DND-41 (cell line): ENCODE data around the gene RAB8B.
"Not testable (repeated sequence)": the region's sequence is repeated elsewhere in the genome, so short reads cannot be mapped to it uniquely, and the experiment has no call there.

Experiments
- ATAC-seq: fragments of 200-7000 bp; cut with Tn5 transposase; 3 replicates; pipeline ENCODE4 v1.9.1; 2021; ENCODE audit warnings: low read depth; ENCODE audit not compliant: insufficient read depth
- DNase-seq: peaks from one replicate; pipeline ENCODE4 v3.0.0-alpha.2; 2020
- H2AFZ ChIP-seq: 2 replicates; pipeline ENCODE4 v1.6.0; 2012; ENCODE audit warnings: low read depth, low read length
- H3K27ac ChIP-seq: 2 replicates; pipeline ENCODE4 v1.5.1; 2012; ENCODE audit warnings: low read length, inconsistent platforms
- H3K27me3 ChIP-seq: fragments of 200-600 bp; sonication (generic); 2 replicates; pipeline ENCODE4 v1.6.0; 2012; ENCODE audit warnings: low read length, mild to moderate bottlenecking, inconsistent platforms; ENCODE audit not compliant: insufficient read depth, poor library complexity
- H3K36me3 ChIP-seq: 2 replicates; pipeline ENCODE4 v1.5.1; 2012; ENCODE audit warnings: low read length, inconsistent platforms; ENCODE audit not compliant: insufficient read depth
- H3K4me1 ChIP-seq: 2 replicates; pipeline ENCODE4 v1.5.1; 2012; ENCODE audit warnings: mild to moderate bottlenecking, low read length; ENCODE audit not compliant: insufficient read depth
- H3K4me2 ChIP-seq: 2 replicates; pipeline ENCODE4 v1.6.0; 2012; ENCODE audit warnings: mild to moderate bottlenecking, moderate library complexity, low read length, inconsistent platforms; ENCODE audit not compliant: insufficient read depth
- H3K4me3 ChIP-seq, 2 experiments: fragments of 200-600 bp in 1 of 2; shearing (Covaris generic) in 1 of 2; 2 replicates each; pipeline ENCODE4 v1.5.1; 2012 to 2016; ENCODE audit warnings: inconsistent platforms in 2 of 2, low read length in 2 of 2, mild to moderate bottlenecking in 2 of 2, low read depth in 1 of 2, moderate library complexity in 1 of 2
- H3K79me2 ChIP-seq: 2 replicates; pipeline ENCODE4 v1.6.0; 2012; ENCODE audit warnings: low read length, inconsistent platforms; ENCODE audit not compliant: insufficient read depth
- H3K9ac ChIP-seq: 2 replicates; pipeline ENCODE4 v1.6.0; 2012; ENCODE audit warnings: low read depth, mild to moderate bottlenecking, inconsistent platforms, low read length, moderate library complexity
- H3K9me3 ChIP-seq: 2 replicates; pipeline ENCODE4 v1.5.1; 2012; ENCODE audit warnings: low read length, moderate library complexity, mild to moderate bottlenecking, inconsistent platforms; ENCODE audit not compliant: insufficient read depth, severe bottlenecking
- H4K20me1 ChIP-seq: 2 replicates; pipeline ENCODE4 v1.6.0; 2012; ENCODE audit warnings: low read length; ENCODE audit not compliant: insufficient read depth
- CTCF ChIP-seq: IDR thresholded peaks from 2 replicates; pipeline ENCODE4 v1.5.1; 2012; ENCODE audit warnings: borderline replicate concordance, low read length, moderate library complexity, mild to moderate bottlenecking; ENCODE audit not compliant: poor library complexity, severe bottlenecking; ENCODE audit errors: extremely low read depth
- EZH2 ChIP-seq: IDR thresholded peaks from 3 replicates; pipeline ENCODE4 v1.6.1; 2012; ENCODE audit warnings: borderline replicate concordance, low read depth, mild to moderate bottlenecking, moderate library complexity, low read length, inconsistent platforms; ENCODE audit not compliant: severe bottlenecking

Gene RAB8B

GRCh38 chr15:63236272-63236671, 46.9 kb downstream of the RAB8B start:
- Histone ChIP-seq H3K4me2 (no peak overlapping the region), H3K9me3 (no peaks in the 10 kb centered on the region), H3K27ac (no peak overlapping the region), H2AFZ (no peak overlapping the region), H3K36me3 (no peaks in the 10 kb centered on the region), H4K20me1 (peaks cover 9% of the 10 kb centered on the region; the same call in 1 of the 2 replicates), H3K9ac (no peak overlapping the region), H3K27me3 (no peaks in the 10 kb centered on the region), H3K4me1 (peaks cover 19% of the 10 kb centered on the region), H3K4me3 (no peak overlapping the region), H3K79me2 (peaks cover 70% of the 10 kb centered on the region)
- no peak for TF ChIP-seq EZH2
- ATAC-seq: no peak
- no peak for DNase-seq

GRCh38 chr15:63237086-63237485, 47.7 kb downstream of the RAB8B start:
- H3K4me2 ChIP-seq: not testable (repeated sequence)
- H3K79me2 ChIP-seq: peaks cover 75% of the 10 kb centered on the region

GRCh38 chr15:63238171-63238570, 48.8 kb downstream of the RAB8B start:
- Histone ChIP-seq H3K27ac (no peak overlapping the region), H3K36me3 (no peaks in the 10 kb centered on the region), H3K79me2 (peaks cover 70% of the 10 kb centered on the region), H3K4me3 (no peak overlapping the region), H3K27me3 (no peaks in the 10 kb centered on the region), H3K4me2 (no peak overlapping the region), H2AFZ (no peak overlapping the region), H3K9me3 (no peaks in the 10 kb centered on the region), H3K9ac (no peak overlapping the region), H3K4me1 (peaks cover under 1% of the 10 kb centered on the region; the same call in 1 of the 2 replicates), H4K20me1 (peaks cover 12% of the 10 kb centered on the region; the same call in 1 of the 2 replicates)
- DNase-seq: no peak
- TF ChIP-seq CTCF (no peak), EZH2 (no peak)
- ATAC-seq: no peak

More at GRCh38 chr15:63237086-63237485, 47.7 kb downstream of the RAB8B start:
- H3K36me3 ChIP-seq, H3K9me3 ChIP-seq, H4K20me1 ChIP-seq, H3K27ac ChIP-seq, DNase-seq, ATAC-seq, H3K27me3 ChIP-seq, H2AFZ ChIP-seq, H3K4me3 ChIP-seq, H3K9ac ChIP-seq: not testable (repeated sequence)
- H3K4me1 ChIP-seq: peaks cover 11% of the 10 kb centered on the region

GRCh38 chr15:63238796-63239195, 49.4 kb downstream of the RAB8B start:
- Histone ChIP-seq H3K9ac (no peak overlapping the region), H3K27me3 (no peaks in the 10 kb centered on the region), H3K36me3 (0 out of 2 replicates have a peak, but pooled peaks cover 2% of the 10 kb centered on the region), H3K9me3 (no peaks in the 10 kb centered on the region), H3K4me2 (no peak overlapping the region), H3K79me2 (peaks cover 64% of the 10 kb centered on the region), H4K20me1 (peaks cover 13% of the 10 kb centered on the region; the same call in 1 of the 2 replicates), H3K4me1 (no peaks in the 10 kb centered on the region), H3K27ac (no peak overlapping the region), H2AFZ (no peak overlapping the region), H3K4me3 (no peak overlapping the region)
- DNase-seq (no peak), ATAC-seq (no peak)
- no peak for TF ChIP-seq EZH2
- no peak for TF ChIP-seq CTCF
